Transverse colon (tissue), 4 donors: ENCODE measurements around the gene ZNF691.

ENCODE experiments used
- CTCF ChIP-seq, 5 experiments: fragments of 200-600 bp in 3 of 5; fragments of 450-650 bp in 2 of 5; sonication (generic) in 3 of 5; IDR thresholded peaks; 1 replicate in 2 of 5; 2 replicates in 3 of 5; pipeline ENCODE4 v1.5.1; 2016 to 2017; ENCODE audit warnings: antibody characterized with exemption in 5 of 5, inconsistent platforms in 3 of 5, mild to moderate bottlenecking in 2 of 5, moderate library complexity in 1 of 5
- EP300 ChIP-seq: sonication (generic); formaldehyde crosslinking; IDR thresholded peaks from one replicate; pipeline ENCODE4 v1.6.1; 2017; ENCODE audit warnings: antibody characterized with exemption, low read depth
- POLR2A ChIP-seq: fragments of 450-650 bp; IDR thresholded peaks from one replicate; pipeline ENCODE4 v1.6.1; 2016; ENCODE audit warnings: antibody characterized with exemption, mild to moderate bottlenecking, moderate library complexity
- POLR2AphosphoS5 ChIP-seq, 3 donors: sonication (generic); formaldehyde crosslinking; IDR thresholded peaks; one replicate each; pipeline ENCODE4 v1.6.1; 2016; ENCODE audit warnings: antibody characterized with exemption in 3 of 3

- TF ChIP-seq CTCF (IDR thresholded peaks at IDR 0.05), result no peak
- TF ChIP-seq POLR2AphosphoS5 (IDR thresholded peaks at IDR 0.05), result no peak
- no peak for TF ChIP-seq POLR2A
- TF ChIP-seq EP300, result no peak
Observed at GRCh38 chr1:42822800-42823392, 23.5 kb upstream of the ZNF691 start.
